ENCODE data around the gene PDE6A. TPM values are rescaled to one million over a fixed set of nuclear protein-coding genes. Genes with fewer than 3 reads are reported as not detected.
A peak's percentile ranks its signal among the peaks of the same experiment; 100 is the strongest.

The PDE6A gene
- total RNA-seq, 6 experiments from 2014 or later = not detected

GRCh38 chr5:149938279-149938678 lies 6.3 kb downstream of the PDE6A start:
- TF ChIP-seq CTCF (IDR thresholded peaks at IDR 0.05) = no peak
- Mint-ChIP-seq H3K4me1 (ENCODE audit: low read depth) (peaks cover 48% of the 10 kb centered on the region), H3K27ac (peak overlapping the region; percentile 94), H3K9me3 (no peaks in the 10 kb centered on the region), H3K27me3 (ENCODE audit: insufficient read depth) (no peaks in the 10 kb centered on the region; the same call in 1 of the 2 replicates), H3K4me3 (peak overlapping the region; percentile 77), H3K36me3 (ENCODE audit: low read depth) (no peaks in the 10 kb centered on the region)
- DNase-seq = peak; percentile 62

- peak; percentile 27 for DNase-seq
- H3K27ac Mint-ChIP-seq = peak overlapping the region; percentile 94; the same call in 1 of the 2 replicates
- TF ChIP-seq CTCF (IDR thresholded peaks at IDR 0.05) = no peak
- no peaks in the 10 kb centered on the region for H3K9me3 Mint-ChIP-seq
- peaks cover 48% of the 10 kb centered on the region for H3K4me1 Mint-ChIP-seq (ENCODE audit: low read depth)
- peak overlapping the region; percentile 77; the same call in 1 of the 2 replicates for H3K4me3 Mint-ChIP-seq
- H3K36me3 Mint-ChIP-seq (ENCODE audit: low read depth) = no peaks in the 10 kb centered on the region
- no peaks in the 10 kb centered on the region; the same call in 1 of the 2 replicates for H3K27me3 Mint-ChIP-seq (ENCODE audit: insufficient read depth)
These were observed 7.0 kb downstream of the PDE6A start for GRCh38 chr5:149937610-149938009.

GRCh38 chr5:149936700-149937091 lies 7.9 kb downstream of the PDE6A start:
- DNase-seq = no peak
- peaks cover under 1% of the 10 kb centered on the region for H3K27me3 Mint-ChIP-seq (ENCODE audit: insufficient read depth)
- H3K36me3 Mint-ChIP-seq (ENCODE audit: low read depth) = no peaks in the 10 kb centered on the region
- no peak overlapping the region; the same call in 1 of the 2 replicates for H3K4me3 Mint-ChIP-seq
- H3K4me1 Mint-ChIP-seq (ENCODE audit: low read depth) = peaks cover 48% of the 10 kb centered on the region
- H3K9me3 Mint-ChIP-seq = no peaks in the 10 kb centered on the region
- H3K27ac Mint-ChIP-seq = no peak overlapping the region; the same call in 1 of the 2 replicates
- no peak for TF ChIP-seq CTCF (IDR thresholded peaks at IDR 0.05)

- no peaks in the 10 kb centered on the region for H3K9me3 Mint-ChIP-seq
- no peak for TF ChIP-seq CTCF (IDR thresholded peaks at IDR 0.05)
- peaks cover 48% of the 10 kb centered on the region for H3K4me1 Mint-ChIP-seq (ENCODE audit: low read depth)
- H3K27ac Mint-ChIP-seq = no peak overlapping the region
- no peak overlapping the region for H3K4me3 Mint-ChIP-seq
- DNase-seq = no peak
- no peaks in the 10 kb centered on the region for H3K36me3 Mint-ChIP-seq (ENCODE audit: low read depth)
- H3K27me3 Mint-ChIP-seq (ENCODE audit: insufficient read depth) = peaks cover 2% of the 10 kb centered on the region
These were observed 8.4 kb downstream of the PDE6A start for GRCh38 chr5:149936044-149936699.

GRCh38 chr5:149935431-149935901 lies 9.1 kb downstream of the PDE6A start:
- no peaks in the 10 kb centered on the region for H3K9me3 Mint-ChIP-seq
- H3K27me3 Mint-ChIP-seq (ENCODE audit: insufficient read depth) = peaks cover 2% of the 10 kb centered on the region
- H3K27ac Mint-ChIP-seq = no peak overlapping the region
- no peak for DNase-seq
- no peak for TF ChIP-seq CTCF (IDR thresholded peaks at IDR 0.05)
- H3K4me1 Mint-ChIP-seq (ENCODE audit: low read depth) = peaks cover 53% of the 10 kb centered on the region
- H3K4me3 Mint-ChIP-seq = no peak overlapping the region
- no peaks in the 10 kb centered on the region for H3K36me3 Mint-ChIP-seq (ENCODE audit: low read depth)

All from HFFc6 (cell line).